DND-41 (cell line): ENCODE data around the gene STX1A.

Experiments used
- ATAC-seq: fragments of 200-7000 bp; cut with Tn5 transposase; 3 replicates; pipeline ENCODE4 v1.9.1; 2021; ENCODE audit warnings: low read depth; ENCODE audit not compliant: insufficient read depth
- DNase-seq: peaks from one replicate; pipeline ENCODE4 v3.0.0-alpha.2; 2020
- H2AFZ ChIP-seq: 2 replicates; pipeline ENCODE4 v1.6.0; 2012; ENCODE audit warnings: low read depth, low read length
- H3K27ac ChIP-seq: 2 replicates; pipeline ENCODE4 v1.5.1; 2012; ENCODE audit warnings: low read length, inconsistent platforms
- H3K27me3 ChIP-seq: fragments of 200-600 bp; sonication (generic); 2 replicates; pipeline ENCODE4 v1.6.0; 2012; ENCODE audit warnings: low read length, mild to moderate bottlenecking, inconsistent platforms; ENCODE audit not compliant: insufficient read depth, poor library complexity
- H3K36me3 ChIP-seq: 2 replicates; pipeline ENCODE4 v1.5.1; 2012; ENCODE audit warnings: low read length, inconsistent platforms; ENCODE audit not compliant: insufficient read depth
- H3K4me1 ChIP-seq: 2 replicates; pipeline ENCODE4 v1.5.1; 2012; ENCODE audit warnings: mild to moderate bottlenecking, low read length; ENCODE audit not compliant: insufficient read depth
- H3K4me2 ChIP-seq: 2 replicates; pipeline ENCODE4 v1.6.0; 2012; ENCODE audit warnings: mild to moderate bottlenecking, moderate library complexity, low read length, inconsistent platforms; ENCODE audit not compliant: insufficient read depth
- H3K4me3 ChIP-seq, 2 experiments: fragments of 200-600 bp in 1 of 2; shearing (Covaris generic) in 1 of 2; 2 replicates each; pipeline ENCODE4 v1.5.1; 2012 to 2016; ENCODE audit warnings: inconsistent platforms in 2 of 2, low read length in 2 of 2, mild to moderate bottlenecking in 2 of 2, low read depth in 1 of 2, moderate library complexity in 1 of 2
- H3K79me2 ChIP-seq: 2 replicates; pipeline ENCODE4 v1.6.0; 2012; ENCODE audit warnings: low read length, inconsistent platforms; ENCODE audit not compliant: insufficient read depth
- H3K9ac ChIP-seq: 2 replicates; pipeline ENCODE4 v1.6.0; 2012; ENCODE audit warnings: low read depth, mild to moderate bottlenecking, inconsistent platforms, low read length, moderate library complexity
- H3K9me3 ChIP-seq: 2 replicates; pipeline ENCODE4 v1.5.1; 2012; ENCODE audit warnings: low read length, moderate library complexity, mild to moderate bottlenecking, inconsistent platforms; ENCODE audit not compliant: insufficient read depth, severe bottlenecking
- H4K20me1 ChIP-seq: 2 replicates; pipeline ENCODE4 v1.6.0; 2012; ENCODE audit warnings: low read length; ENCODE audit not compliant: insufficient read depth
- CTCF ChIP-seq: IDR thresholded peaks from 2 replicates; pipeline ENCODE4 v1.5.1; 2012; ENCODE audit warnings: borderline replicate concordance, low read length, moderate library complexity, mild to moderate bottlenecking; ENCODE audit not compliant: poor library complexity, severe bottlenecking; ENCODE audit errors: extremely low read depth
- EZH2 ChIP-seq: IDR thresholded peaks from 3 replicates; pipeline ENCODE4 v1.6.1; 2012; ENCODE audit warnings: borderline replicate concordance, low read depth, mild to moderate bottlenecking, moderate library complexity, low read length, inconsistent platforms; ENCODE audit not compliant: severe bottlenecking

Gene STX1A

GRCh38 chr7:73749931-73750776 is 30.7 kb upstream of the STX1A start:
- Histone ChIP-seq H3K27ac (no peak overlapping the region), H3K4me1 (no peaks in the 10 kb centered on the region), H3K79me2 (no peaks in the 10 kb centered on the region), H3K9ac (no peak overlapping the region), H3K27me3 (no peaks in the 10 kb centered on the region), H3K9me3 (no peaks in the 10 kb centered on the region), H2AFZ (no peak overlapping the region), H3K4me2 (no peak overlapping the region), H3K36me3 (no peaks in the 10 kb centered on the region), H4K20me1 (no peaks in the 10 kb centered on the region; the same call in 1 of the 2 replicates), H3K4me3 (no peak overlapping the region)
- DNase-seq (no peak), ATAC-seq (no peak)
- TF ChIP-seq EZH2, result no peak
- TF ChIP-seq CTCF, result no peak

GRCh38 chr7:73746378-73746777 is 26.9 kb upstream of the STX1A start:
- Histone ChIP-seq H4K20me1 (no peaks in the 10 kb centered on the region; the same call in 1 of the 2 replicates), H3K9ac (no peak overlapping the region), H3K4me3 (no peak overlapping the region), H3K79me2 (no peaks in the 10 kb centered on the region), H3K27me3 (no peaks in the 10 kb centered on the region), H3K4me1 (no peaks in the 10 kb centered on the region), H3K4me2 (no peak overlapping the region), H3K27ac (no peak overlapping the region), H3K9me3 (no peaks in the 10 kb centered on the region), H3K36me3 (no peaks in the 10 kb centered on the region), H2AFZ (no peak overlapping the region)
- ATAC-seq (no peak), DNase-seq (no peak)
- no peak for TF ChIP-seq EZH2
- TF ChIP-seq CTCF, result no peak

- Histone ChIP-seq H3K27me3 (no peaks in the 10 kb centered on the region), H2AFZ (no peak overlapping the region), H4K20me1 (no peaks in the 10 kb centered on the region; the same call in 1 of the 2 replicates), H3K9ac (no peak overlapping the region), H3K79me2 (peaks cover under 1% of the 10 kb centered on the region; the same call in 1 of the 2 replicates), H3K9me3 (no peaks in the 10 kb centered on the region), H3K4me3 (no peak overlapping the region), H3K4me1 (peaks cover 10% of the 10 kb centered on the region), H3K27ac (no peak overlapping the region), H3K4me2 (no peak overlapping the region), H3K36me3 (no peaks in the 10 kb centered on the region)
- DNase-seq, result no peak
- no peak for TF ChIP-seq EZH2
- TF ChIP-seq CTCF, result no peak
- no peak for ATAC-seq
These were observed 23.5 kb upstream of the STX1A start for GRCh38 chr7:73742753-73743641.
